ENCODE measurements around the gene DNAJC16.

Gene DNAJC16

GRCh38 chr1:15620902-15621682, 94.4 kb downstream of the DNAJC16 start:
- no peak for TF ChIP-seq PAX5 (IDR thresholded peaks at IDR 0.05; ENCODE audit: insufficient read depth, low read length, severe bottlenecking)
- TF ChIP-seq POLR2A (IDR thresholded peaks at IDR 0.05; ENCODE audit: low read depth, low read length) = no peak
- no peak for TF ChIP-seq TAF1 (IDR thresholded peaks at IDR 0.05; ENCODE audit: low read depth, low read length)
- TF ChIP-seq POU2F2 (IDR thresholded peaks at IDR 0.05; ENCODE audit: low read depth, low read length) = no peak
- no peak for TF ChIP-seq SPI1 (IDR thresholded peaks at IDR 0.05; ENCODE audit: low read depth, low read length)
- no peak for TF ChIP-seq POLR2AphosphoS5 (IDR thresholded peaks at IDR 0.05; ENCODE audit: low read depth, low read length)
- DNase-seq (ENCODE audit: insufficient read length, low spot score) = no peak
- no peak for FAIRE-seq

- TF ChIP-seq POU2F2 (IDR thresholded peaks at IDR 0.05; ENCODE audit: low read depth, low read length) (no peak), TAF1 (IDR thresholded peaks at IDR 0.05; ENCODE audit: low read depth, low read length) (no peak), PAX5 (IDR thresholded peaks at IDR 0.05; ENCODE audit: insufficient read depth, low read length, severe bottlenecking) (no peak), SPI1 (IDR thresholded peaks at IDR 0.05; ENCODE audit: low read depth, low read length) (no peak), POLR2AphosphoS5 (IDR thresholded peaks at IDR 0.05; ENCODE audit: low read depth, low read length) (no peak), POLR2A (IDR thresholded peaks at IDR 0.05; ENCODE audit: low read depth, low read length) (no peak)
- DNase-seq (ENCODE audit: insufficient read length, low spot score) = no peak
- FAIRE-seq = no peak
Measured at GRCh38 chr1:15621975-15622374, 95.3 kb downstream of the DNAJC16 start.

GRCh38 chr1:15622712-15623373, 96.2 kb downstream of the DNAJC16 start:
- FAIRE-seq (no peak), DNase-seq (ENCODE audit: insufficient read length, low spot score) (no peak)
- TF ChIP-seq TAF1 (IDR thresholded peaks at IDR 0.05; ENCODE audit: low read depth, low read length) (no peak), POLR2AphosphoS5 (IDR thresholded peaks at IDR 0.05; ENCODE audit: low read depth, low read length) (no peak), SPI1 (IDR thresholded peaks at IDR 0.05; ENCODE audit: low read depth, low read length) (no peak), POLR2A (IDR thresholded peaks at IDR 0.05; ENCODE audit: low read depth, low read length) (no peak), PAX5 (IDR thresholded peaks at IDR 0.05; ENCODE audit: insufficient read depth, low read length, severe bottlenecking) (no peak), POU2F2 (IDR thresholded peaks at IDR 0.05; ENCODE audit: low read depth, low read length) (no peak)

GRCh38 chr1:15623435-15623834, 96.8 kb downstream of the DNAJC16 start:
- FAIRE-seq = no peak

GRCh38 chr1:15624133-15624714, 97.6 kb downstream of the DNAJC16 start:
- TF ChIP-seq POLR2A (IDR thresholded peaks at IDR 0.05; ENCODE audit: low read depth, low read length) = no peak
- no peak for TF ChIP-seq POLR2AphosphoS5 (IDR thresholded peaks at IDR 0.05; ENCODE audit: low read depth, low read length)
- no peak for TF ChIP-seq PAX5 (IDR thresholded peaks at IDR 0.05; ENCODE audit: insufficient read depth, low read length, severe bottlenecking)
- TF ChIP-seq POU2F2 (IDR thresholded peaks at IDR 0.05; ENCODE audit: low read depth, low read length) = no peak
- TF ChIP-seq SPI1 (IDR thresholded peaks at IDR 0.05; ENCODE audit: low read depth, low read length) = no peak
- no peak for TF ChIP-seq TAF1 (IDR thresholded peaks at IDR 0.05; ENCODE audit: low read depth, low read length)
- no peak for DNase-seq (ENCODE audit: insufficient read length, low spot score)
- no peak for FAIRE-seq

More at GRCh38 chr1:15623435-15623834, 96.8 kb downstream of the DNAJC16 start:
- no peak for DNase-seq (ENCODE audit: insufficient read length, low spot score)
- TF ChIP-seq POLR2AphosphoS5 (IDR thresholded peaks at IDR 0.05; ENCODE audit: low read depth, low read length) (no peak), PAX5 (IDR thresholded peaks at IDR 0.05; ENCODE audit: insufficient read depth, low read length, severe bottlenecking) (no peak), TAF1 (IDR thresholded peaks at IDR 0.05; ENCODE audit: low read depth, low read length) (no peak), POU2F2 (IDR thresholded peaks at IDR 0.05; ENCODE audit: low read depth, low read length) (no peak), POLR2A (IDR thresholded peaks at IDR 0.05; ENCODE audit: low read depth, low read length) (no peak), SPI1 (IDR thresholded peaks at IDR 0.05; ENCODE audit: low read depth, low read length) (no peak)

GRCh38 chr1:15625056-15625917, 98.6 kb downstream of the DNAJC16 start:
- DNase-seq (ENCODE audit: insufficient read length, low spot score) (no peak), FAIRE-seq (no peak)
- no peak for TF ChIP-seq SPI1 (IDR thresholded peaks at IDR 0.05; ENCODE audit: low read depth, low read length)
- TF ChIP-seq PAX5 (IDR thresholded peaks at IDR 0.05; ENCODE audit: insufficient read depth, low read length, severe bottlenecking) = no peak
- TF ChIP-seq POLR2A (IDR thresholded peaks at IDR 0.05; ENCODE audit: low read depth, low read length) = no peak
- TF ChIP-seq POU2F2 (IDR thresholded peaks at IDR 0.05; ENCODE audit: low read depth, low read length) = no peak
- TF ChIP-seq TAF1 (IDR thresholded peaks at IDR 0.05; ENCODE audit: low read depth, low read length) = no peak
- no peak for TF ChIP-seq POLR2AphosphoS5 (IDR thresholded peaks at IDR 0.05; ENCODE audit: low read depth, low read length)
